ENCODE measurements around the gene POU2F3.

POU2F3 gene

GRCh38 chr11:120329556-120329955 is 89.6 kb downstream of the POU2F3 start:
- Mint-ChIP-seq H3K4me1 (peaks cover 16% of the 10 kb centered on the region), H3K27ac (no peak overlapping the region), H3K36me3 (no peaks in the 10 kb centered on the region), H3K27me3 (peaks cover 57% of the 10 kb centered on the region), H3K4me3 (no peak overlapping the region), H3K9me3 (no peaks in the 10 kb centered on the region)
- DNase-seq: no peak
- CTCF ChIA-PET: interaction anchor here (0.7 kb wide), 1 partner anchor 211 kb away, joined by 3 read pairs; no protein-coding TSS in a partner anchor

GRCh38 chr11:120330045-120330444 is 90.1 kb downstream of the POU2F3 start:
- no peak for DNase-seq
- Mint-ChIP-seq H3K4me3 (no peak overlapping the region), H3K4me1 (peaks cover 15% of the 10 kb centered on the region), H3K36me3 (no peaks in the 10 kb centered on the region), H3K9me3 (no peaks in the 10 kb centered on the region), H3K27me3 (peaks cover 53% of the 10 kb centered on the region), H3K27ac (no peak overlapping the region)
- CTCF ChIA-PET: no interaction called here

DNA sequence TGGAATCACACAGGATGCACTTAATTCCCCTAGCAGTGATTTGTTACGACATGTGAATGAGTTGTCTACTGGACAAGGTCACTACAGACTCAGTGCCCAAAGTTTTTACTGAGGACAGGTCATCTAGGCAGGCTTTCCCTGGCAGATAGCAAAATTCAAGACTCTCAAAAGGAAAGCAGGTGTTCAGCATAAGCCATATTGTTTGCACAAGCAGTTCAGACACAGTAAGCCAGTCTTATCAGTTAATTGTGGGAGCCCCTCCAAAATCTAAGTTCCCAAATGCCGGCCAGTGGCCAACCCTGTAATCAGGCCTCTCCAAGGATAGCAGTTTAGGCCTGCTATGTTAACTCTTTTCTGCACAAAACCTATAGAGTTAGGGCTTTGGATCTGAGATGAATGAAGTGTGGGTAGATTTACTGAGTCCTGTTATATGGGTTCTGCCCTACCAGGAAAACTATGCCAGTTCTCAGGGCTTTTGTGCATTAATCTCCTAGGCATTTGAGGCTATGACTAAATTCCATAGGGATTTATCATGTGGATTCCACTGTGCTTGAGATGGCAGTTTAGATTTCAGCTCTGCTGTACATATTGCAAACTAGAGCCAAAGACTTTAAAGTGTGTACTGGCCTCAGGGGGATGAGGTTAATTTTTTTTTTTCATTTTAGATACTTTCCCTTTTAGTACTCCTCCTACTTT is 91.5 kb downstream of the POU2F3 start:
- H3K36me3 Mint-ChIP-seq: no peaks in the 10 kb centered on the region
- H3K27ac Mint-ChIP-seq: no peak overlapping the region
- H3K9me3 Mint-ChIP-seq: no peaks in the 10 kb centered on the region
- peaks cover 11% of the 10 kb centered on the region for H3K4me1 Mint-ChIP-seq
- CTCF ChIA-PET: no interaction called here
- no peak overlapping the region for H3K4me3 Mint-ChIP-seq
- peaks cover 49% of the 10 kb centered on the region for H3K27me3 Mint-ChIP-seq
- DNase-seq: no peak

DNA sequence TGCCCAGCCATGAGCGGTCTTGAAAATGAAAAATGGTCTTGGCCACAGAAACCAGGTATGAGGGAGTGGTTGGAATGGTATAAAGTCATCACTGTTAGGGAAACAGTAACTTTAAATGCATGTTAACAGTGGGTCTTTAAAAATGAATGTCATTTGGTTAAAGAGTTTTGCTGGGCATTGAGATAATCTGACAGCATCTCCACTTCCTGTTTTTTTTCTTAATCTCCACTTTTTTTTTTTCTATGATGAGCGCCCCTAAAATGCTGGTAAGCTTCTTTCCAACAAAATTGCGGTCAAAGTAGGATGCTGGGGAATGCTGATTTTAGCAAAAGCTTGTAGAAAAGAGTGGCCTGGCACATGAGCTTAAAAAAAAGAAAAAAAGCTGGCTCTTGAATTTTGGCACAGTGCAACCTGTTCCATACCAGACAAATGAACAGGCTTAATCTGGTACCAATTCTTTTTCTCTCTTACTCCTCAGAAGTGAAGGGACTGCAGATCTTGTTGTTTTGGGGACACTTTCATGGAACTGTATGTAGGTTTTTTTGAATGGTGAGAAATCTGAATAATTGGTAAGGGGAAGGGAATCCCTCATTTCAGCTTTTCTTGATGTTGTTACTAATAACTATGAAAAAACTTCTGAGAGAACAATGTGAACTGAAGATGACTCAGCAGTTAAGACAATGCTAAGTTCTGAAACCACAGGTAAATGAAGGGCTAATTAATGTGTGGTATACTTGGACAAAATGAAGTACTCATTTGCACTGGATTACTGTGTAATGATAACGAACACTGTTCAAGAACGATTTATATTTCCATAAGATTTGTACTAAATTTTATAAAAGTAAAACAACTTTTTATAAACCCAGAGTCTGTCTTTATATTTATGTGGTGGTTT is 93.1 kb downstream of the POU2F3 start:
- DNase-seq: no peak
- Mint-ChIP-seq H3K36me3 (peaks cover 2% of the 10 kb centered on the region), H3K4me3 (no peak overlapping the region), H3K27ac (no peak overlapping the region), H3K9me3 (no peaks in the 10 kb centered on the region), H3K27me3 (peaks cover 52% of the 10 kb centered on the region), H3K4me1 (peaks cover 14% of the 10 kb centered on the region)
- CTCF ChIA-PET: no interaction called here

DNA sequence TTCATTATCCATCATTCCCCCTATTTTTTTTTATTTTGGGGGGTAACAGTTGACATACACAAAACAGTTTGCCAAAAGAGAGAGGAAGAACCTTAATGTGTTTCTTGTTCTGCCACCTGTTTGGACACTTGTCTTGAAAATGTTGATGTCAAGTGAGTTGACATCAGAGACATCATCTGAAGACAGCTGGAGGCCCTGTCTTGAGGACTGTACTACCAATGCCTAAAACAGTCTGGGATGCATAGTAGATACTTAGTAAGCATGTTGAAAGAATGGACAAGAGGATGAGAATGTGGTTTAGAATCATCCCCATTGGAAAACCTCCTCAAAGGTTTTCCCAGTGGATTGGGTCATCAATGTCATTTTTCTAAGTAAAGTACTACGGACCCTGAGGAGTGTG is 93.9 kb downstream of the POU2F3 start:
- no peak overlapping the region for H3K27ac Mint-ChIP-seq
- H3K4me3 Mint-ChIP-seq: no peak overlapping the region
- peaks cover 2% of the 10 kb centered on the region for H3K36me3 Mint-ChIP-seq
- CTCF ChIA-PET: interaction anchor here (0.8 to 2.3 kb wide), 4 partner anchors 14 to 618 kb away, joined by 3 to 8 read pairs (median 5); no protein-coding TSS in a partner anchor
- peaks cover 14% of the 10 kb centered on the region for H3K4me1 Mint-ChIP-seq
- DNase-seq: no peak
- no peaks in the 10 kb centered on the region for H3K9me3 Mint-ChIP-seq
- H3K27me3 Mint-ChIP-seq: peaks cover 59% of the 10 kb centered on the region

DNA sequence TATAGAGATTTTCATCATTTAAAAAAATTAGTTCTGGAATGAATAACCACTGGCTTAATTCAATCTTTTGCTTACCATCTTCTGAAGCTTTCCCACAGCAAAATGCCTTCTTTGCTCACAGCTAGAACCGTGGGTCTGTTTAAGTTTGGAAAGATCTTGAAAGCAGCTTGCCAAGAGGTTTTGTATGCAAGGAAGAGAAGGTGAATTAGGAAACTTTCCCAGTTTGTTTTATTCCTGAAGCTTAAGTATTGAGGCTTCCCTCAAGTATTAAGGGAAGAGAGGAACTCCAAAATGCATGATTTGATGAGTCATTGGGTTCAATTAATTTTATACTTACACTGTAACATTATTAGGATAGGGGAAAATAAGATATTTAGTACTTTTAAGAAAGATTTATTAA is 94.4 kb downstream of the POU2F3 start:
- Mint-ChIP-seq H3K4me1 (peaks cover 14% of the 10 kb centered on the region), H3K36me3 (peaks cover 2% of the 10 kb centered on the region), H3K4me3 (no peak overlapping the region), H3K27ac (no peak overlapping the region), H3K9me3 (no peaks in the 10 kb centered on the region), H3K27me3 (peaks cover 62% of the 10 kb centered on the region)
- DNase-seq: no peak
- CTCF ChIA-PET: interaction anchor here (0.8 to 2.3 kb wide), 4 partner anchors 14 to 618 kb away, joined by 3 to 8 read pairs (median 5); no protein-coding TSS in a partner anchor

- DNase-seq: peak; percentile 67
- Mint-ChIP-seq H3K9me3 (no peaks in the 10 kb centered on the region), H3K27ac (no peak overlapping the region), H3K4me1 (peaks cover 19% of the 10 kb centered on the region), H3K36me3 (peaks cover 2% of the 10 kb centered on the region), H3K27me3 (peaks cover 65% of the 10 kb centered on the region), H3K4me3 (peak overlapping the region; percentile 37)
- CTCF ChIA-PET: interaction anchor here (0.8 to 2.3 kb wide), 8 partner anchors 10 to 469 kb away, joined by 3 to 8 read pairs (median 4); partner anchors contain the start of gene GRIK4
Observed at GRCh38 chr11:120334894-120335462, 95.0 kb downstream of the POU2F3 start.

GRCh38 chr11:120335556-120335907 is 95.6 kb downstream of the POU2F3 start:
- no peaks in the 10 kb centered on the region for H3K9me3 Mint-ChIP-seq
- no peak for DNase-seq
- H3K4me3 Mint-ChIP-seq: peak overlapping the region; percentile 41
- CTCF ChIA-PET: interaction anchor here (0.8 to 2.3 kb wide), 8 partner anchors 10 to 468 kb away, joined by 3 to 8 read pairs (median 4); partner anchors contain the start of gene GRIK4
- H3K27ac Mint-ChIP-seq: no peak overlapping the region
- peaks cover 2% of the 10 kb centered on the region for H3K36me3 Mint-ChIP-seq
- peaks cover 20% of the 10 kb centered on the region for H3K4me1 Mint-ChIP-seq
- H3K27me3 Mint-ChIP-seq: peaks cover 65% of the 10 kb centered on the region

DNA sequence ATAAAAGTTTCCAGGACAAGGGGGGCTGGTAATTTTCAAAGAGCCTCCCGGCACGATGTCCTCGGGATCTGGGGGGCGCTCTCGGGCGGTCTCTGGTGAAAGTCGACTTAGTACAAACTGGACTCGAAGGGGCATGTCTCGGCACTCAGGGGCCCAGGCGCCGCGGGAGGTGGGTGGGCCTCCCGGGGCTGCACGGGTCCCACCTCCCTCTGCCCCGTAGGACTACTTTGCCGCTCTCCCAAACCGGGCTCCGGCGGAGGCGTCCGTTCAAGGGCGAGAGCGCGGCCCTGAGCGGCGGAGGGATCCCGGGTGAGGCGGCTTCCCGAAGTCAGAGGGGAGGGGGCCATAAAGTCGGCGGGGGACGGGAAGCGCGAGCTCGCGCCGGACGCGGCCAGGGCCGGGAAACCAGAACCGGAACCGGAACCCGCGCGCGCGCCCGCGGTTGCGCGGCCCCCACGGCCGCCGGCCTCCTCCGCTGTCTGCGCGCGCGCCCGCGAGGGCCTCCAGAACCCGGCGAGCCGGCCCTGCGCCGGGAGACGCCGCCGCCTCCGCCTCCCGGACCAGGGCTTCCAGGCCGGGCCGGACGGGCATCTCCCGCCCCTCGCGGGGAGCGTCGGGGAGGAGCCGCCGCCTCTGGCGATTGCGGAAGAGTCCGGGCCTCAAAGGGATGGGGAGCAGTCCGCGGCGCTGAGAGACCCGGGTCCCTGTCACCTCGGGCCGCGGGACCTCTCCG is 96.1 kb downstream of the POU2F3 start, which contains the start of gene ARHGEF12:
ARHGEF12 (plus strand) TSS at position 506 of the 733 bp plus-strand sequence. CDS start 831 bp downstream, outside the sequence.
- Mint-ChIP-seq H3K27me3 (peaks cover 69% of the 10 kb centered on the region), H3K27ac (peak within 1 kb of the TSS; percentile 51)

DNA sequence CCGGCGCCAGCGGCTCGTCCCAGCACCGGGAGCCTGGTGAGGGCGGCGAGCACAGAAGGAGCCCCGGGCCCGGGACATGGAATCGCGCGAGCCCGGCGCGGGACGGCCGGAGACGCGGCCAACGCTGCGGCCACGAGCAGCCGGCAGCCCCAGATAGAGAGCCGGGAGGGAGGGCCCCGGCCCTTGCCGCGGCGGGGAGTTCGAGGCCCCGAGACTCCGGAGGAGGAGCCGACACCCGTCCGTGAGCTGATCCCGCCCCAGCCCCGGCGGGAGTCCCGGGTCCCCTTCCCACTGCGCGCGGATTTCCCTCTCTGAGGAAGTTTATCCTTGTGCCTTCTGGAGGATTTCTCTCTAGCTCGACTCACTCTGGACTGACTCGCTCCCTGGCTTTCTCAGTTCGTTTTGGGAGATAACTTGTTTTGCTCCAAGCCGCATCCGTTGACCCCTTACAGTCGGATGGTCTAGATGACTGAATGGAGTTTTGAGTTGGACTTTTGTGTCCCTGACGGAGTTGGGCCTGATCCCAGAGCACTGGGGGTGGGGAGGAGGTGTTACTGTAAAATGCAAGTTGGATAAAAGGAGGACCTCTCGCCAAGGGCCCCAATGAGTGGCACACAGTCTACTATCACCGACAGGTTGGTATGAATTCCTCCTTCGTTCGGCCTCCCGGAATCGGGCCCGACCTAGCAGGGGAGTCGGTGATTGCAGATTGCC is 96.9 kb downstream of the POU2F3 start:
- CTCF ChIA-PET: interaction anchor here (1.9 kb wide), 1 partner anchor 89 kb away, joined by 4 read pairs; no protein-coding TSS in a partner anchor
- Mint-ChIP-seq H3K4me3 (peak overlapping the region; percentile 81), H3K4me1 (peaks cover 20% of the 10 kb centered on the region), H3K9me3 (no peaks in the 10 kb centered on the region), H3K27ac (peak overlapping the region; percentile 51), H3K27me3 (peaks cover 73% of the 10 kb centered on the region), H3K36me3 (peaks cover 2% of the 10 kb centered on the region)
- no peak for DNase-seq

More for the DNA sequence above, 96.1 kb downstream of the POU2F3 start, which contains the start of gene ARHGEF12:
- Mint-ChIP-seq H3K4me3 (peak within 1 kb of the TSS; percentile 81), H3K36me3 (peaks cover 2% of the 10 kb centered on the region), H3K9me3 (no peaks in the 10 kb centered on the region), H3K4me1 (peaks cover 20% of the 10 kb centered on the region)
- peak; percentile 69 for DNase-seq
- CTCF ChIA-PET: interaction anchor here (1.1 to 2.3 kb wide), 7 partner anchors 9 to 468 kb away, joined by 3 to 8 read pairs (median 4); partner anchors contain the start of gene GRIK4

GRCh38 chr11:120337355-120338106 is 97.6 kb downstream of the POU2F3 start:
- CTCF ChIA-PET: no interaction called here
- H3K36me3 Mint-ChIP-seq: peaks cover 2% of the 10 kb centered on the region
- peaks cover 76% of the 10 kb centered on the region for H3K27me3 Mint-ChIP-seq
- H3K4me3 Mint-ChIP-seq: peak overlapping the region; percentile 81
- H3K27ac Mint-ChIP-seq: no peak overlapping the region
- no peaks in the 10 kb centered on the region for H3K9me3 Mint-ChIP-seq
- peaks cover 20% of the 10 kb centered on the region for H3K4me1 Mint-ChIP-seq
- DNase-seq: no peak

DNA sequence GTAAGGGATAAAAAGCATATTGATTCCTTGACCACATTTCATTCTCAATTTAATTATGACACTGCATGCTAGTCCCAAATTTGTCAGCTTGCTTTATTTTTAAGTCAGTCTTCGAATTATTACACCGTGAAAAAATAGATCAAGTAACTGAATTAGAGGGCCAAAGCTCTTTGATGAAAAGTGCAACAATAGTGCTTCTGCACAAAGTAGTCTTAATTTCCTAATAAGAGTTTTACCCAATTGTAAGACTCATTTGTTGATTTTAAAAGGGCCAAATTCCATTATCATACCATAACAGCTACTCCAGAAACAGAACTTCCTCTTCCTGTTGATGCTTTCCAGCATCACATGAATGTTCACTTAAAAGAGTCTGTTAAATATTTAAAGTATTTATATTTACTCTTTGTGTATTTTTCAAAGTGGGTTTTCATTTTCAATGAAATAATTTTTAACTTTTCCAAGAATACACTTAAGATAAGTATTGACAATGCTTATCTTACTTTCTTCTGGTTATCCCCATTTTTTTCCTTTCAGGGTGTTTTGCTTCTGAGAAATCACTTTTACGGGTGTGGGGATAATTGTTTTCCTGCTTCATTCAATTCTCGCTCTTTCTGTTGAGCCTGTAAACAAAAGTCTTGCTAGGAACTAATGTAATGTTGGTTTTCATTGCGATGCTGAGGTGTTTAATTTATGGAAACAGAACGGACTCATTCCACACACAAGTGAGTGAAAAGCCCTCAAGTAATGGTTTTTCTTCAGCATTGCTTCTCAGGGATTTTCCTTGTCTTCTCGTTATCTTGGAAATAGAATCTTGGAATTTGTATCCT is 98.4 kb downstream of the POU2F3 start:
- no peak for DNase-seq
- Mint-ChIP-seq H3K4me1 (peaks cover 20% of the 10 kb centered on the region), H3K9me3 (no peaks in the 10 kb centered on the region), H3K36me3 (peaks cover 2% of the 10 kb centered on the region), H3K4me3 (no peak overlapping the region), H3K27ac (no peak overlapping the region), H3K27me3 (peaks cover 69% of the 10 kb centered on the region)
- CTCF ChIA-PET: interaction anchor here (0.8 kb wide), 1 partner anchor 35 kb away, joined by 3 read pairs; no protein-coding TSS in a partner anchor
